GM12878 (cell line): ENCODE data around the gene NOD1. TPM values are rescaled to one million over a fixed set of nuclear protein-coding genes. Genes with fewer than 3 reads are reported as not detected.

Experiments
- ATAC-seq: fragments of 200-7000 bp; cut with Tn5 transposase; 3 replicates; pipeline ENCODE4 v1.9.1; 2020; ENCODE audit warnings: mild to moderate bottlenecking, moderate library complexity
- BruUV-seq: library from RNA; stranded (reverse); fragments of 400-500 nt; replicated peaks from 2 replicates; lab custom pipeline; 2021; lab: Mats Ljungman, UMichigan
- CTCF ChIA-PET: fragments of 300-600 bp; sonication (Branson Sonifier 250); formaldehyde crosslinking; extraction: SDS; loops from one replicate; lab custom pipeline; 2021; ENCODE audit warnings: inconsistent platforms; lab: Yijun Ruan, JAX
- POLR2A ChIA-PET: fragments of 350-600 bp; formaldehyde crosslinking; extraction: SDS; loops from one replicate; lab custom pipeline; 2021; ENCODE audit warnings: inconsistent platforms; lab: Charles Lee
- RAD21 ChIA-PET: fragments of 300-600 bp; sonication (Branson Sonifier 250); formaldehyde crosslinking; loops from one replicate; lab custom pipeline; 2023; ENCODE audit warnings: antibody characterized with exemption; ENCODE audit not compliant: unreplicated experiment; lab: Charles Lee
- SMC1A ChIA-PET: fragments of 300-600 bp; sonication (Branson Sonifier 250); formaldehyde crosslinking; loops from one replicate; lab custom pipeline; 2023; ENCODE audit not compliant: unreplicated experiment, uncharacterized antibody; lab: Charles Lee
- DNase-seq: peaks from one replicate; pipeline ENCODE4 v3.0.0-alpha.2; 2011; ENCODE audit warnings: low read depth, low spot score
- FAIRE-seq: peaks from 3 replicates; lab custom pipeline; 2011; peaks lifted over from hg19 to GRCh38; lab: Jason Lieb, UNC
- H2AFZ ChIP-seq: 2 replicates; pipeline ENCODE4 v1.6.0; 2011; ENCODE audit warnings: low read depth, low read length, control low read depth; ENCODE audit not compliant: control insufficient read depth
- H3K27ac ChIP-seq: 2 replicates; pipeline ENCODE4 v1.5.1; 2011; ENCODE audit warnings: control low read depth; ENCODE audit not compliant: control insufficient read depth, insufficient read depth
- H3K27me3 ChIP-seq, 2 experiments: replicated peaks in 1 of 2; 2 replicates each; pipeline versions ENCODE4 v1.6.0 to v1.6.1; 2011; ENCODE audit warnings: low read length in 1 of 2; ENCODE audit not compliant: control insufficient read depth in 2 of 2, insufficient read depth in 2 of 2
- H3K36me3 ChIP-seq, 2 experiments: 2 replicates each; pipeline ENCODE4 v1.5.1; 2011; ENCODE audit warnings: low read length in 1 of 2; ENCODE audit not compliant: control insufficient read depth in 2 of 2, insufficient read depth in 2 of 2
- H3K4me1 ChIP-seq: 2 replicates; pipeline ENCODE4 v1.6.1; 2011; ENCODE audit warnings: mild to moderate bottlenecking, low read length, moderate library complexity, mixed read lengths; ENCODE audit not compliant: control insufficient read depth, insufficient read depth
- H3K4me2 ChIP-seq: 2 replicates; pipeline ENCODE4 v1.6.0; 2011; ENCODE audit warnings: control low read depth; ENCODE audit not compliant: control insufficient read depth, insufficient read depth
- H3K4me3 ChIP-seq: fragments of 200-600 bp; sonication (generic); 2 replicates; pipeline ENCODE4 v1.5.1; 2016
- H3K79me2 ChIP-seq: 2 replicates; pipeline ENCODE4 v1.6.0; 2011; ENCODE audit warnings: low read length; ENCODE audit not compliant: control insufficient read depth, insufficient read depth
- H3K9ac ChIP-seq: 2 replicates; pipeline ENCODE4 v1.8.0; 2011; ENCODE audit warnings: low read length, control low read depth, mixed read lengths; ENCODE audit not compliant: control insufficient read depth, insufficient read depth
- H3K9me3 ChIP-seq: replicated peaks from 3 replicates; pipeline ENCODE4 v1.5.1; 2011; ENCODE audit warnings: mild to moderate bottlenecking, low read length; ENCODE audit not compliant: control insufficient read depth, insufficient read depth
- H4K20me1 ChIP-seq: 2 replicates; pipeline ENCODE4 v1.6.0; 2011; ENCODE audit not compliant: control insufficient read depth, insufficient read depth
- CHD1 ChIP-seq: IDR thresholded peaks from 2 replicates; pipeline ENCODE4 v1.6.1; 2012; ENCODE audit warnings: low read depth, low read length, improper control_type of control experiment
- CTCF ChIP-seq, 3 experiments: IDR thresholded peaks in 2 of 3; conservative IDR thresholded peaks in 1 of 3; 2 replicates each; pipeline ENCODE4 v1.5.1; 2011; ENCODE audit warnings: low read depth in 3 of 3, low read length in 3 of 3, mild to moderate bottlenecking in 3 of 3, control low read depth in 2 of 3, moderate library complexity in 2 of 3, inconsistent platforms in 1 of 3, mixed read lengths in 1 of 3; ENCODE audit not compliant: control insufficient read depth in 2 of 3, insufficient read depth in 1 of 3; ENCODE audit errors: extremely low read depth in 1 of 3
- DPF2 ChIP-seq: fragments of 450-650 bp; IDR thresholded peaks from 2 replicates; pipeline ENCODE4 v1.6.1; 2017; ENCODE audit warnings: mild to moderate bottlenecking
- MTA2 ChIP-seq: fragments of 450-650 bp; IDR thresholded peaks from 2 replicates; pipeline ENCODE4 v1.6.1; 2016; ENCODE audit warnings: low read depth, mild to moderate bottlenecking, moderate library complexity
- MXI1 ChIP-seq: fragments of 150-350 bp; IDR thresholded peaks from 2 replicates; pipeline ENCODE4 v1.6.1; 2011; ENCODE audit warnings: low read depth, mild to moderate bottlenecking, inconsistent platforms, low read length, improper control_type of control experiment
- MYB ChIP-seq: fragments of 150-350 bp; IDR thresholded peaks from 2 replicates; pipeline ENCODE4 v1.6.1; 2014; ENCODE audit warnings: mild to moderate bottlenecking, low read depth, low read length, borderline replicate concordance
- NBN ChIP-seq: fragments of 450-650 bp; IDR thresholded peaks from 2 replicates; pipeline ENCODE4 v1.6.1; 2016
- POLR2A ChIP-seq: IDR thresholded peaks from 2 replicates; pipeline ENCODE4 v1.6.1; 2011; ENCODE audit warnings: low read depth, mild to moderate bottlenecking, low read length
- TCF3 ChIP-seq: IDR thresholded peaks from 2 replicates; pipeline ENCODE4 v1.6.1; 2012; ENCODE audit warnings: low read depth, mild to moderate bottlenecking, low read length, borderline replicate concordance; ENCODE audit not compliant: insufficient read depth
- ZNF274 ChIP-seq: IDR thresholded peaks from one replicate; pipeline ENCODE4 v1.8.0; 2011; ENCODE audit not compliant: insufficient read length, insufficient read depth
- WGBS: methylation state at CpG from one replicate; pipeline ENCODE4 v1.1.6; 2016; ENCODE audit warnings: low lambda C conversion rate; ENCODE audit not compliant: insufficient replicate concordance, insufficient coverage; ENCODE audit errors: missing lambda C conversion rate; 5-methylcytosine and 5-hydroxymethylcytosine counted together
- in situ Hi-C: fragments of 300-500 bp; cut with MboI; formaldehyde crosslinking; loops from 9 replicates; pipeline ENCODE4 v1.14.3; 2018; ENCODE audit warnings: mixed read lengths
- intact Hi-C: fragments of 100-400 bp; cut with micrococcal nuclease; formaldehyde crosslinking; loops from one replicate; pipeline ENCODE4 v1.14.2; 2022; ENCODE audit not compliant: unreplicated experiment
- polyA plus RNA-seq, 11 experiments: library from polyadenylated mRNA; depleted of rRNA in 4 of 11; unstranded in 6 of 11; stranded (reverse) in 5 of 11; fragments of >200 nt; fragmentation: Nextera tagmentation in 4 of 11; fragmentation: Illumina TruSeq in 1 of 11; extraction: Ambion mirVana in 4 of 11; extraction: Trizol in 1 of 11; gene quantifications; 1 replicate in 1 of 11; 2 replicates in 10 of 11; pipeline versions ENCODE4 v1.2.1 to v1.2.3, GENCODE V29; 2011 to 2016; ENCODE audit warnings: inconsistent platforms in 2 of 11, missing spikeins in 2 of 11, low read depth in 1 of 11
- total RNA-seq, 4 experiments: library from RNA; depleted of rRNA in 3 of 4; stranded (reverse); fragments of >200 nt in 3 of 4; fragmentation: Illumina TruSeq in 1 of 4; extraction: Trizol in 1 of 4; gene quantifications; 2 replicates each; pipeline versions ENCODE4 v1.2.1 to v1.2.3, GENCODE V29; 2013 to 2021
- TF ChIP-seq, protein P1 (sequence below): fragments of 450-650 bp; IDR thresholded peaks from 2 replicates; pipeline ENCODE4 v1.6.1; 2017; ENCODE audit warnings: mild to moderate bottlenecking, low read depth, inconsistent platforms; ENCODE audit not compliant: poor library complexity, severe bottlenecking
- TF ChIP-seq, protein P2 (sequence below): fragments of 450-650 bp; IDR thresholded peaks from 2 replicates; pipeline ENCODE4 v1.6.1; 2017; ENCODE audit warnings: mild to moderate bottlenecking
- TF ChIP-seq, protein P3 (sequence below): IDR thresholded peaks from 2 replicates; pipeline ENCODE4 v1.6.1; 2012; ENCODE audit warnings: low read depth, low read length, improper control_type of control experiment

The NOD1 gene
- total and polyA plus RNA-seq, 10 of the 15 experiments (the other 5 are each of a cell fraction or from before 2014, with no cell fraction given) = 1.8 to 14.6 (median 8.9) TPM

GRCh38 chr7:30505174-30505697, 26.7 kb upstream of the NOD1 start (continued):
- no peak for TF ChIP-seq CHD1
- TF ChIP-seq, protein P1, sequence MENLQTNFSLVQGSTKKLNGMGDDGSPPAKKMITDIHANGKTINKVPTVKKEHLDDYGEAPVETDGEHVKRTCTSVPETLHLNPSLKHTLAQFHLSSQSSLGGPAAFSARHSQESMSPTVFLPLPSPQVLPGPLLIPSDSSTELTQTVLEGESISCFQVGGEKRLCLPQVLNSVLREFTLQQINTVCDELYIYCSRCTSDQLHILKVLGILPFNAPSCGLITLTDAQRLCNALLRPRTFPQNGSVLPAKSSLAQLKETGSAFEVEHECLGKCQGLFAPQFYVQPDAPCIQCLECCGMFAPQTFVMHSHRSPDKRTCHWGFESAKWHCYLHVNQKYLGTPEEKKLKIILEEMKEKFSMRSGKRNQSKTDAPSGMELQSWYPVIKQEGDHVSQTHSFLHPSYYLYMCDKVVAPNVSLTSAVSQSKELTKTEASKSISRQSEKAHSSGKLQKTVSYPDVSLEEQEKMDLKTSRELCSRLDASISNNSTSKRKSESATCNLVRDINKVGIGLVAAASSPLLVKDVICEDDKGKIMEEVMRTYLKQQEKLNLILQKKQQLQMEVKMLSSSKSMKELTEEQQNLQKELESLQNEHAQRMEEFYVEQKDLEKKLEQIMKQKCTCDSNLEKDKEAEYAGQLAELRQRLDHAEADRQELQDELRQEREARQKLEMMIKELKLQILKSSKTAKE = peak; percentile 6

GRCh38 chr7:30504301-30505173, 26.0 kb upstream of the NOD1 start, which contains the start of gene GGCT:
Gene GGCT, minus strand, starts transcription at chr7:30504829. Its CDS starts 120 bp downstream, at chr7:30504709.
- Histone ChIP-seq H4K20me1 (no peaks in the 10 kb centered on the region), H3K27me3 (no peaks in the 10 kb centered on the region), H3K4me3 (peak within 1 kb of the TSS; percentile 92), H3K9ac (peak within 1 kb of the TSS; percentile 91), H3K36me3 (no peaks in the 10 kb centered on the region), H3K4me1 (peaks cover 6% of the 10 kb centered on the region; the same call in 1 of the 2 replicates), H3K4me2 (peak within 1 kb of the TSS; percentile 95), H3K27ac (peak within 1 kb of the TSS; percentile 82), H3K79me2 (peaks cover 38% of the 10 kb centered on the region), H2AFZ (peak within 1 kb of the TSS; percentile 98), H3K9me3 (no peaks in the 10 kb centered on the region; the same call in 2 of the 3 replicates)
- ChIA-PET POLR2A (interaction anchor here (0.6 kb wide), 1 partner anchor 139 kb away, joined by 3 read pairs; no protein-coding TSS in a partner anchor), SMC1A (interaction anchor here (2.0 kb wide), 1 partner anchor 40 kb away, joined by 6 read pairs; no protein-coding TSS in a partner anchor), CTCF (interaction anchor here (1.0 kb wide), 1 partner anchor 226 kb away, joined by 3 read pairs; no protein-coding TSS in a partner anchor), RAD21 (interaction anchor here (1.0 to 1.5 kb wide), 2 partner anchors 28 to 60 kb away, joined by 3 to 4 read pairs; no protein-coding TSS in a partner anchor)
- no TSS peak for BruUV-seq
- DNase-seq (peak; percentile 95), FAIRE-seq (peak; percentile 89), ATAC-seq (peak; percentile 97)
- intact Hi-C loops = loop anchor here (2.0 to 5.0 kb wide), 2 partner anchors 42 to 220 kb away; partner anchors contain the start of gene ZNRF2
- in situ Hi-C loops = no loop called here
- WGBS = 1% methylated on average over 63 of the region's 64 CpGs
- TF ChIP-seq TCF3 = no peak
- TF ChIP-seq, protein P2, sequence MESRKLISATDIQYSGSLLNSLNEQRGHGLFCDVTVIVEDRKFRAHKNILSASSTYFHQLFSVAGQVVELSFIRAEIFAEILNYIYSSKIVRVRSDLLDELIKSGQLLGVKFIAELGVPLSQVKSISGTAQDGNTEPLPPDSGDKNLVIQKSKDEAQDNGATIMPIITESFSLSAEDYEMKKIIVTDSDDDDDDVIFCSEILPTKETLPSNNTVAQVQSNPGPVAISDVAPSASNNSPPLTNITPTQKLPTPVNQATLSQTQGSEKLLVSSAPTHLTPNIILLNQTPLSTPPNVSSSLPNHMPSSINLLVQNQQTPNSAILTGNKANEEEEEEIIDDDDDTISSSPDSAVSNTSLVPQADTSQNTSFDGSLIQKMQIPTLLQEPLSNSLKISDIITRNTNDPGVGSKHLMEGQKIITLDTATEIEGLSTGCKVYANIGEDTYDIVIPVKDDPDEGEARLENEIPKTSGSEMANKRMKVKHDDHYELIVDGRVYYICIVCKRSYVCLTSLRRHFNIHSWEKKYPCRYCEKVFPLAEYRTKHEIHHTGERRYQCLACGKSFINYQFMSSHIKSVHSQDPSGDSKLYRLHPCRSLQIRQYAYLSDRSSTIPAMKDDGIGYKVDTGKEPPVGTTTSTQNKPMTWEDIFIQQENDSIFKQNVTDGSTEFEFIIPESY = no peak
- TF ChIP-seq ZNF274 = no peak
- TF ChIP-seq DPF2 = peak; percentile 40
- TF ChIP-seq NBN = peak; percentile 62
- no peak for TF ChIP-seq MYB
- TF ChIP-seq, protein P3, sequence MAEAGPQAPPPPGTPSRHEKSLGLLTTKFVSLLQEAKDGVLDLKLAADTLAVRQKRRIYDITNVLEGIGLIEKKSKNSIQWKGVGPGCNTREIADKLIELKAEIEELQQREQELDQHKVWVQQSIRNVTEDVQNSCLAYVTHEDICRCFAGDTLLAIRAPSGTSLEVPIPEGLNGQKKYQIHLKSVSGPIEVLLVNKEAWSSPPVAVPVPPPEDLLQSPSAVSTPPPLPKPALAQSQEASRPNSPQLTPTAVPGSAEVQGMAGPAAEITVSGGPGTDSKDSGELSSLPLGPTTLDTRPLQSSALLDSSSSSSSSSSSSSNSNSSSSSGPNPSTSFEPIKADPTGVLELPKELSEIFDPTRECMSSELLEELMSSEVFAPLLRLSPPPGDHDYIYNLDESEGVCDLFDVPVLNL = no peak; the same call in 1 of the 2 replicates
- TF ChIP-seq CTCF (IDR thresholded peaks at IDR 0.05 in 2 of 3, conservative IDR thresholded peaks at IDR 0.05 in 1 of 3; ENCODE audit: control insufficient read depth in 2 of 3, extremely low read depth in 1 of 3, insufficient read depth in 1 of 3, low read depth in 3 of 3, low read length in 3 of 3) = no peak
- TF ChIP-seq POLR2A = peak; percentile 91
- TF ChIP-seq MTA2 = no peak
- peak; percentile 67 for TF ChIP-seq MXI1
